Measurements from ENCODE around the gene PTPRU. TPM values are rescaled to one million over a fixed set of nuclear protein-coding genes. Genes with fewer than 3 reads are reported as not detected.

PTPRU gene
- polyA plus RNA-seq, 1 experiment = 7.8 TPM

DNA sequence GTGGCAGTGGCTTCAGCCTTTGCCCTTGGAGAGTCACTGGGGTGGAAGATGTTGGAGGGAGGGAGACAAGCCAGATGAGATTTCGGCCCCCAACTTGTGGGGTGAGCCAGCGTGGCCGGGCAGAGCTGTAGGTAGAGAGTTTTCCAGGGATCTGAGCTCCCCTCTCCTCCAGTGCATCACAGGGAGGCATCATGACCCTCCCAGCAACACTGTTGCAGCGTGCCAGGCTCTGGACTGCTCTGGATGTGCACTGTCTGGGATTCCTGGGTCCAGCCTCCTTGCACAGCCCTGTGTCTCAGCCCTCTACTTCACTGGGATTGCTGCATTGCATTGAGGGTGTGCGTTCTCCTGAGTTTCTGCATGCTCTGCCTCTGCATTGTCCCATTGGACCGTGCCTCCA is 8.9 kb downstream of the PTPRU start:
- CTCF ChIA-PET = interaction anchor here (0.6 to 1.3 kb wide), 4 partner anchors 12 to 1463 kb away, joined by 3 to 4 read pairs (median 3); no protein-coding TSS in a partner anchor
- no peak for TF ChIP-seq CTCF (IDR thresholded peaks at IDR 0.05; ENCODE audit: low read depth, low read length)
- no peaks in the 10 kb centered on the region for H3K27me3 ChIP-seq (ENCODE audit: control insufficient read depth, insufficient read depth, low read length)
- no peak overlapping the region for H3K4me3 ChIP-seq (ENCODE audit: low read depth, low read length)
- no peak for DNase-seq (ENCODE audit: low read depth, low spot score)
- POLR2A ChIA-PET = no interaction called here
- no peaks in the 10 kb centered on the region for H3K9me3 ChIP-seq (ENCODE audit: control insufficient read depth, insufficient read depth, low read length)
- no peak overlapping the region for H3K27ac ChIP-seq (ENCODE audit: low read depth, low read length)

DNA sequence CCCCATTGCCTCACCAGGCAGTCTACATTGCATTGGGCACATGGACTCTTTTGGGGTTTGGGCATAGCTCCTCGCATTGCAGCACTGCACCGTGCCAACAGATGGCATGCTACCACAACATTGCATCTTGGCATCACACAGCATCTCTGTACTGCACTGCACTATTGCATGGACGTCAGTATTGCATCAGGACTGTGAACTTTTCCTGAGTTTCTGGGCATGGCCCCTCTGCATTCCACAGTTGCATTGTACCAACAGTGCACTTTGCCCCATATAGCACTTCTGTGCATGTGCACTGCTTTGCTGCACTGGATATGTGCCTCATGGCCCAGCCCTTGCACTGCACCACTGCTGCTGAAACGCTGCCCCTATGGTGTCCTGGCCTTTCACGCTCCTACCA is 9.6 kb downstream of the PTPRU start:
- TF ChIP-seq CTCF (IDR thresholded peaks at IDR 0.05; ENCODE audit: low read depth, low read length) = peak; percentile 60
- no peak for DNase-seq (ENCODE audit: low read depth, low spot score)
- POLR2A ChIA-PET = no interaction called here

GRCh38 chr1:29247044-29247443 is 10.7 kb downstream of the PTPRU start:
- POLR2A ChIA-PET = no interaction called here
- no peaks in the 10 kb centered on the region for H3K9me3 ChIP-seq (ENCODE audit: control insufficient read depth, insufficient read depth, low read length)
- no peak overlapping the region for H3K27ac ChIP-seq (ENCODE audit: low read depth, low read length)
- CTCF ChIA-PET = interaction anchor here (0.7 to 0.9 kb wide), 2 partner anchors 10 to 513 kb away, joined by 3 to 5 read pairs; no protein-coding TSS in a partner anchor
- H3K27me3 ChIP-seq (ENCODE audit: control insufficient read depth, insufficient read depth, low read length) = no peaks in the 10 kb centered on the region
- DNase-seq (ENCODE audit: low read depth, low spot score) = no peak
- no peak for TF ChIP-seq CTCF (IDR thresholded peaks at IDR 0.05; ENCODE audit: low read depth, low read length)
- H3K4me3 ChIP-seq (ENCODE audit: low read depth, low read length) = no peak overlapping the region

More for the DNA sequence above, 9.6 kb downstream of the PTPRU start:
- no peak overlapping the region for H3K4me3 ChIP-seq (ENCODE audit: low read depth, low read length)
- H3K9me3 ChIP-seq (ENCODE audit: control insufficient read depth, insufficient read depth, low read length) = no peaks in the 10 kb centered on the region
- H3K27me3 ChIP-seq (ENCODE audit: control insufficient read depth, insufficient read depth, low read length) = no peaks in the 10 kb centered on the region
- H3K27ac ChIP-seq (ENCODE audit: low read depth, low read length) = no peak overlapping the region
- CTCF ChIA-PET = interaction anchor here (0.6 to 1.3 kb wide), 4 partner anchors 11 to 1462 kb away, joined by 3 to 4 read pairs (median 3); no protein-coding TSS in a partner anchor

DNA sequence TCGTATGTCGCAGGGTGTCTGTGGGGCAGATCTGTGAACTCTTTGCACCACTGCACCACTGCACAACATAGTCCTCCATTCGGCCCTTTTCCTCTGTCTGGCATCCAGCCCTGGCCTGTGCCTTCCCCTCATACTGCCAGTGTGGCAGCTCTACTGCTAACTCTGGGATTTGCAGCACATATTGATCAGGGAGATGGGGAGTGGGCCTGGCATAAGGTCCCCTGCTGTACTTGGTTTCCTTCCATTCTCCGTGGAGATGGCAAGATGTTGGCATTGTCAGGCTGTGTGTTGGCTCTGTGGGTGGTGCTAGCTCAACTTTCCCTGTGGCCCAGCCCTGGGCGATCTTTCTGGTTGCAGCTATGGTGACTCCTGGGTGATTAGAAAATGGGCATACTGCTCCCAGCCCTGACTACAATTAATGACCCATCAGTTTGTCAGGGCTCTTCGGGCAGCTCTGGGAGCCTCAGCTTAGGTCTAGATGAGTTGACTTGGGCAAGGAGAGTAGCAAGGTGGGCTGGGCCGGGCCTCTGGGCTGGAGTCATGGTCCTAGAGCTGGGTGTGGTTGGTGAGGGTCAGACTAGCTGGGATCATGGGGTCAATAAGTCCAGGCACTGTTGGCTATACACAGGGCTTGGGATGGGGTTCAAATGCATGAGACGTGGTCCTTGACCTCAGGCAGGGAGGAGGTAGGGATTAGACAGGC is 11.4 kb downstream of the PTPRU start:
- Histone ChIP-seq H3K27me3 (ENCODE audit: control insufficient read depth, insufficient read depth, low read length) (no peaks in the 10 kb centered on the region), H3K27ac (ENCODE audit: low read depth, low read length) (no peak overlapping the region), H3K4me3 (ENCODE audit: low read depth, low read length) (no peak overlapping the region), H3K9me3 (ENCODE audit: control insufficient read depth, insufficient read depth, low read length) (no peaks in the 10 kb centered on the region)
- POLR2A ChIA-PET = interaction anchor here (0.7 kb wide), 1 partner anchor 12 kb away, joined by 3 read pairs; no protein-coding TSS in a partner anchor
- no peak for TF ChIP-seq CTCF (IDR thresholded peaks at IDR 0.05; ENCODE audit: low read depth, low read length)
- no peak for DNase-seq (ENCODE audit: low read depth, low spot score)
- CTCF ChIA-PET = interaction anchor here (0.6 kb wide), 1 partner anchor 46 kb away, joined by 3 read pairs; no protein-coding TSS in a partner anchor

GRCh38 chr1:29248409-29248808 is 12.1 kb downstream of the PTPRU start:
- CTCF ChIA-PET = interaction anchor here (0.6 kb wide), 1 partner anchor 45 kb away, joined by 3 read pairs; no protein-coding TSS in a partner anchor
- Histone ChIP-seq H3K9me3 (ENCODE audit: control insufficient read depth, insufficient read depth, low read length) (no peaks in the 10 kb centered on the region), H3K4me3 (ENCODE audit: low read depth, low read length) (no peak overlapping the region), H3K27me3 (ENCODE audit: control insufficient read depth, insufficient read depth, low read length) (no peaks in the 10 kb centered on the region), H3K27ac (ENCODE audit: low read depth, low read length) (no peak overlapping the region)
- POLR2A ChIA-PET = interaction anchor here (0.7 kb wide), 1 partner anchor 12 kb away, joined by 3 read pairs; no protein-coding TSS in a partner anchor
- no peak for DNase-seq (ENCODE audit: low read depth, low spot score)
- TF ChIP-seq CTCF (IDR thresholded peaks at IDR 0.05; ENCODE audit: low read depth, low read length) = no peak
